Stomach (tissue), 4 donors: ENCODE results near the gene KRT5.

Source experiments
- CTCF ChIP-seq, 7 experiments: fragments of 450-650 bp in 4 of 7; fragments of 200-600 bp in 3 of 7; sonication (generic) in 3 of 7; IDR thresholded peaks; one replicate each; pipeline ENCODE4 v1.5.1; 2016 to 2019; ENCODE audit warnings: antibody characterized with exemption in 7 of 7, control low read depth in 2 of 7, mild to moderate bottlenecking in 1 of 7
- EP300 ChIP-seq: sonication (generic); formaldehyde crosslinking; IDR thresholded peaks from one replicate; pipeline ENCODE4 v1.6.1; 2017; ENCODE audit warnings: antibody characterized with exemption
- POLR2A ChIP-seq, 4 donors: fragments of 450-650 bp; IDR thresholded peaks; one replicate each; pipeline ENCODE4 v1.6.1; 2016; ENCODE audit warnings: antibody characterized with exemption in 4 of 4, control low read depth in 2 of 4, mild to moderate bottlenecking in 1 of 4, moderate library complexity in 1 of 4
- POLR2AphosphoS5 ChIP-seq, 3 donors: sonication (generic); formaldehyde crosslinking; IDR thresholded peaks; one replicate each; pipeline ENCODE4 v1.6.1; 2016; ENCODE audit warnings: antibody characterized with exemption in 3 of 3

GRCh38 chr12:52487211-52487610 is 33.0 kb downstream of the KRT5 start:
- TF ChIP-seq CTCF (IDR thresholded peaks at IDR 0.05) (no peak), POLR2AphosphoS5 (IDR thresholded peaks at IDR 0.05) (no peak), POLR2A (IDR thresholded peaks at IDR 0.05) (no peak), EP300 (no peak)
